Transverse colon (tissue), 4 donors: ENCODE measurements around the gene CES2. TPM values are rescaled to one million over a fixed set of nuclear protein-coding genes. Genes with fewer than 3 reads are reported as not detected.
"Not testable (repeated sequence)": the region's sequence is repeated elsewhere in the genome, so short reads cannot be mapped to it uniquely, and the experiment has no call there.

Experiments
- DNase-seq: peaks from one replicate; pipeline ENCODE4 v3.0.0-alpha.2; 2019
- H3K27ac ChIP-seq, 4 donors: fragments of 200-600 bp; sonication (generic); 2 replicates each; pipeline ENCODE4 v1.5.1; 2016 to 2018; ENCODE audit warnings: inconsistent platforms in 4 of 4
- H3K27me3 ChIP-seq: fragments of 200-600 bp; sonication (generic); 2 replicates; pipeline ENCODE4 v1.5.1; 2017; ENCODE audit warnings: inconsistent platforms
- H3K36me3 ChIP-seq, 4 donors: fragments of 200-600 bp; sonication (generic); 2 replicates each; pipeline ENCODE4 v1.5.1; 2017 to 2019; ENCODE audit warnings: inconsistent platforms in 4 of 4
- H3K4me1 ChIP-seq, 4 donors: fragments of 200-600 bp; sonication (generic); 2 replicates each; pipeline ENCODE4 v1.5.1; 2017 to 2020; ENCODE audit warnings: inconsistent platforms in 4 of 4
- H3K4me3 ChIP-seq, 4 donors: fragments of 200-600 bp; sonication (generic); 1 replicate in 1 of 4; 2 replicates in 3 of 4; pipeline versions ENCODE4 v1.5.1 to v1.6.1; 2017 to 2019; ENCODE audit warnings: inconsistent platforms in 4 of 4
- H3K9me3 ChIP-seq, 2 donors: fragments of 200-600 bp; sonication (generic); 2 replicates each; pipeline ENCODE4 v1.5.1; 2017 to 2019; ENCODE audit warnings: inconsistent platforms in 2 of 2
- EP300 ChIP-seq: sonication (generic); formaldehyde crosslinking; IDR thresholded peaks from one replicate; pipeline ENCODE4 v1.6.1; 2017; ENCODE audit warnings: antibody characterized with exemption, low read depth
- POLR2A ChIP-seq: fragments of 450-650 bp; IDR thresholded peaks from one replicate; pipeline ENCODE4 v1.6.1; 2016; ENCODE audit warnings: antibody characterized with exemption, mild to moderate bottlenecking, moderate library complexity
- POLR2AphosphoS5 ChIP-seq, 3 donors: sonication (generic); formaldehyde crosslinking; IDR thresholded peaks; one replicate each; pipeline ENCODE4 v1.6.1; 2016; ENCODE audit warnings: antibody characterized with exemption in 3 of 3
- WGBS, 2 donors: methylation state at CpG; one replicate each; pipeline ENCODE4 v1.1.5; 2018; ENCODE audit warnings: low coverage in 1 of 2; 5-methylcytosine and 5-hydroxymethylcytosine counted together
- in situ Hi-C, 4 donors: fragments of 200-750 bp; cut with MboI; loops; one replicate each; pipeline versions ENCODE4 v1.15.0 to v1.15.1; 2017; ENCODE audit warnings: low sequenced_read_pairs in 3 of 4, low pct_ligation_motif_present in 1 of 4, low pct_unique_long_range_greater_than_20kb in 1 of 4
- intact Hi-C: fragments of 100-400 bp; cut with DNase I; formaldehyde crosslinking; loops from one replicate; pipeline ENCODE4 v1.15.1; 2023; ENCODE audit warnings: low total_unique reads
- total RNA-seq, 4 donors: library from RNA; depleted of rRNA; stranded (reverse); fragments of >200 nt; gene quantifications; one replicate each; pipeline ENCODE4 v1.1.0, GENCODE V29; 2016
- TF ChIP-seq, protein P1 (sequence below), 5 experiments: fragments of 200-600 bp in 3 of 5; fragments of 450-650 bp in 2 of 5; sonication (generic) in 3 of 5; IDR thresholded peaks; 1 replicate in 2 of 5; 2 replicates in 3 of 5; pipeline ENCODE4 v1.5.1; 2016 to 2017; ENCODE audit warnings: antibody characterized with exemption in 5 of 5, inconsistent platforms in 3 of 5, mild to moderate bottlenecking in 2 of 5, moderate library complexity in 1 of 5

The CES2 gene
- total RNA-seq, 4 donors from 2014 or later = 462 to 1,338 (median 921) TPM

DNA sequence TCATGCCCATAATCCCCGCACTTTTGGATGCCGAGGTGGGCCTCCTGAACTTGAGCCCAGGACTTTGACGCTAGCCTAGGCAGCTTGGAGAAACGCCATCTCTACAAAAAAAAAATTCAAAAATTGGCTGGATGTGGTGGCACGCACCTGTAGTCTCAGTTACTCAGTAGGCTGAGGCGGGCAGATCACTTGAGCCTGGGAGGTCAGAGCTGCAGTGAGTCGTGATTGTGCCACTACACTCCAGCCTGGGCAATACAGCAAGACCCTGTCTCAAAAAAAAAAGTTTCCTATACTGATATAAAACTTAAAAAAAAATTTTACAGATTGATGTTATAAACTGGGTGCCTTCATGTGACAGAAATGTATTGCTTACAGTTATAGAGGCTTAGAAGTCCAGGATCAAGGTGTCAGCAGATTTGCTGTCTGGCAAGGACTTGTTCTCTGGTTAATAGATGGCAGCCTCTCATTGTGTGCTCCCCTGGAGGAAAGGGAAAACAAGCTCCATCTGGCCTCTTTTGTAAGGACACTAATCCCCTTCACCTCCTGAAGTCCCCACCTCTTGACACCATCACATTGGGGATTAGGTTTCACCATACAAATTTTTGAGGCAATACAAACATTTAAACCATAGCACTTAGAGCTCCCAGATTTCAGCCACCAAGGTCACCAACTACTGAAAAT is 17.3 kb downstream of the CES2 start:
- Histone ChIP-seq H3K27me3 (peaks cover 13% of the 10 kb centered on the region), H3K27ac (peak overlapping the region; percentile 71 to 83 (median 80)), H3K9me3 (no peaks in the 10 kb centered on the region), H3K36me3 (no peaks in the 10 kb centered on the region), H3K4me3 (no peak overlapping the region), H3K4me1 (peaks cover 11 to 61% (median 42%) of the 10 kb centered on the region in 4 donors)
- intact Hi-C loops = no loop called here
- DNase-seq = no peak
- in situ Hi-C loops = loop anchor here in 2 of 4 donors (25.0 kb wide), 2 partner anchors 210 to 435 kb away; partner anchors contain the start of genes B3GNT9 (in 1 of the 2), FBXL8 (in 1 of the 2), HSF4 (in 1 of the 2) and NOL3 (in 1 of the 2)
- 85 to 100% methylated on average over 2 to 7 of the region's 7 CpGs for WGBS, 2 donors
- TF ChIP-seq EP300 (no peak), POLR2A (no peak)

DNA sequence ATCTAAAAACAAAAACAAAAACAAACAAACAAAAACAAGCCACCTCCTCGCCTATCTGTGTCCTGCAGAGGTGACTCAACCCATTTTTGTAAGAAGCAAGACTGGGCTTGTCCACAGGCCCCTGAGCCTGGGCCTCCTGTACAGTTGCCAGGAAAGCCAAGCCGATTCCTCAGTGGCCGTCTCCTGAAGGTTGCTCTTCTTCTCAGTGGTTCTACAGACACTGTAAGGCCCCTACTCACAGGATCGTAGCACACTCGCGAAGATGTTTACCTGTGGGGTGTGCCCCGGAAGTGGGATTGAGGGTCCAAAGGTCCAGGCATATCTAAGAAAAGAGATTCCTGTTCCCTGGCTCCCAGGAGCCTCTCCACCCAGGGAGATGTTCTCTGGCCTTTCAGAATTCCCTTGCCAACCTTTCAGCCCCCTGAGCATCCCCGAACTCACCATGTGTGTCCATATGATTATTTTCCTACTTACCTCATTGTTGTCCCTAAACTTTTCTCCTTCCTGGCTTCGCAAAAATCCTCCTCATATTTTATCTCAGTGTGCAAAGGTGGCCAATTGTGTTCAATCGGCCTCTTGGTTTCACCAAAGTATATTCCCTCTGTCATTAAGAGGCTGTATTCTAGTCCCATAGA is 18.3 kb downstream of the CES2 start:
- Histone ChIP-seq H3K27me3 (peaks cover 13% of the 10 kb centered on the region), H3K36me3 (no peaks in the 10 kb centered on the region), H3K9me3 (no peaks in the 10 kb centered on the region), H3K4me3 (peak overlapping the region in 1 of 4 donors; percentile 8), H3K4me1 (peaks cover 5 to 62% (median 34%) of the 10 kb centered on the region in 4 donors), H3K27ac (peak overlapping the region; percentile 71 to 83 (median 80))
- intact Hi-C loops = no loop called here
- TF ChIP-seq, protein P1, sequence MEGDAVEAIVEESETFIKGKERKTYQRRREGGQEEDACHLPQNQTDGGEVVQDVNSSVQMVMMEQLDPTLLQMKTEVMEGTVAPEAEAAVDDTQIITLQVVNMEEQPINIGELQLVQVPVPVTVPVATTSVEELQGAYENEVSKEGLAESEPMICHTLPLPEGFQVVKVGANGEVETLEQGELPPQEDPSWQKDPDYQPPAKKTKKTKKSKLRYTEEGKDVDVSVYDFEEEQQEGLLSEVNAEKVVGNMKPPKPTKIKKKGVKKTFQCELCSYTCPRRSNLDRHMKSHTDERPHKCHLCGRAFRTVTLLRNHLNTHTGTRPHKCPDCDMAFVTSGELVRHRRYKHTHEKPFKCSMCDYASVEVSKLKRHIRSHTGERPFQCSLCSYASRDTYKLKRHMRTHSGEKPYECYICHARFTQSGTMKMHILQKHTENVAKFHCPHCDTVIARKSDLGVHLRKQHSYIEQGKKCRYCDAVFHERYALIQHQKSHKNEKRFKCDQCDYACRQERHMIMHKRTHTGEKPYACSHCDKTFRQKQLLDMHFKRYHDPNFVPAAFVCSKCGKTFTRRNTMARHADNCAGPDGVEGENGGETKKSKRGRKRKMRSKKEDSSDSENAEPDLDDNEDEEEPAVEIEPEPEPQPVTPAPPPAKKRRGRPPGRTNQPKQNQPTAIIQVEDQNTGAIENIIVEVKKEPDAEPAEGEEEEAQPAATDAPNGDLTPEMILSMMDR (IDR thresholded peaks at IDR 0.05) = no peak
- TF ChIP-seq POLR2AphosphoS5 (IDR thresholded peaks at IDR 0.05) (peak; percentile 23 to 76 (median 68)), POLR2A (peak; percentile 60), EP300 (no peak)
- WGBS, 2 donors = 49 to 55% methylated on average over 4 to 10 of the region's 10 CpGs
- in situ Hi-C loops = loop anchor here in 2 of 4 donors (25.0 kb wide), 2 partner anchors 209 to 434 kb away; partner anchors contain the start of genes B3GNT9 (in 1 of the 2), FBXL8 (in 1 of the 2), HSF4 (in 1 of the 2) and NOL3 (in 1 of the 2)
- peak; percentile 83 for DNase-seq

DNA sequence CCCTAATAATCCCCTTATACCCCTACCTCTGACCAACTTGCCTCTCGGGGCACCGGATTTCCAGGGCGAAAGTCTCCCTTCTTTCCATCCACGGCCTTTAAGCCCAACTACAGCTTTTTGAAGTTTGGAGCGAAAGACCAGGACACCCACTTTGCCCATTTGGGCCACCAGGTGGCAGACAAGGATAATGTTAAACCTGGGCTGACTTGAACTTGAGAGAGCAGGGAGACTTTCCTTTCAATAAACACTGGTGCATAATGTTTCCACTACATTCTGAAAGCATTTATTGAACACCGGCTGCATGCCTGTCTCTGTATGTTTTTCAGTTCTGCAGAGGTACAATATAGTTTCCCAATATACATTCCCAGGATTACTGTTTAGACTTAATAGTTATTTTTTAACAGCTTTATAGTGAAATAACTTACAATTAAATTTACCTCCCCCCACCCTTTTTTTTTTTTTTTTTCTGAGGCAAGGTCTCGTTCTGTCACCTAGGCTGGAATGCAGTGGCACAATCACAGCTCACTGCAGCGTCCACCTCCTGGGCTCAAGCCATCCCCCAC is 18.9 kb downstream of the CES2 start:
- H3K36me3 ChIP-seq = no peaks in the 10 kb centered on the region
- peak; percentile 89 for DNase-seq
- in situ Hi-C loops (loop anchor here in 2 of 4 donors (25.0 kb wide), 2 partner anchors 208 to 433 kb away; partner anchors contain the start of genes B3GNT9 (in 1 of the 2), FBXL8 (in 1 of the 2), HSF4 (in 1 of the 2) and NOL3 (in 1 of the 2)), intact Hi-C loops (no loop called here)
- H3K9me3 ChIP-seq = no peaks in the 10 kb centered on the region
- TF ChIP-seq POLR2A (no peak), POLR2AphosphoS5 (IDR thresholded peaks at IDR 0.05) (no peak)
- TF ChIP-seq, protein P1 (IDR thresholded peaks at IDR 0.05) = peak; percentile 70 to 93 (median 78)
- peak overlapping the region; percentile 79 to 83 (median 82) for H3K27ac ChIP-seq
- WGBS, 2 donors = 12 to 15% methylated on average over 6 to 8 of the region's 8 CpGs
- H3K27me3 ChIP-seq = peaks cover 9% of the 10 kb centered on the region
- H3K4me1 ChIP-seq = peaks cover 0 to 61% (median 31%) of the 10 kb centered on the region in 4 donors
- peak overlapping the region in 1 of 4 donors; percentile 8 for H3K4me3 ChIP-seq

DNA sequence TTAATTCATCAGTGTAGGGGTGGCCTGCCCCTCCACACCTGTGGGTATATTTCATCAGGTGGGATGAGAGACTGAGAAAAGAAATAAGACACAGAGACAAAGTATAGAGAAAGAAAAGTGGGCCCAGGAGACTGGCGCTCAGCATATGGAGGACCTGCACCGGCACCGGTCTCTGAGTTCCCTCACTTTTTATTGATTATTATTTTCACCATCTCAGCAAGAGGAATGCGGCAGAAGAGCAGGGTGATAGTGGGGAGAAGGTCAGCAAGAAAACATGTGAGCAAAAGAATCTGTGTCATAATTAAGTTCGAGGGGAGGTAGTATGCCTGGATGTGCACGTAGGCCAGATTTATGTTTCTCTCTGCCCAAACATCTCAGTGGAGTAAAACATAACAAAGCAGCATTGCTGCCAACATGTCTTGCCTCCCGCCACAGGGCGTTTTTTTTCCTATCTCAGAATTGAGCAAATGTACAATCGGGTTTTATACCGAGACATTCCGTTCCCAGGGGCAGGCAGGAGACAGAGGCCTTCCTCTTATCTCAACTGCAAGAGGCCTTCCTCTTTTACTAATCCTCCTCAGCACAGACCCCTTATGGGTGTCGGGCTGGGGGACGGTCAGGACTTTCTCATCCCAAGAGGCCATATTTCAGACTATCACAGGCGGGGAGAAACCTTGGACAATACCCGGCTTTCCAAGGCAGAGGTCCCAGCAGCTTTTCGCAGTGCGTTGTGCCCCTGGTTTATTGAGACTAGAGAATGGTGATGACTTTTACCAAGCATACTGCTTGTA is 20.2 kb downstream of the CES2 start:
- WGBS, 2 donors = 52 to 65% methylated on average over 7 to 17 of the region's 17 CpGs
- DNase-seq = not testable (repeated sequence)

DNA sequence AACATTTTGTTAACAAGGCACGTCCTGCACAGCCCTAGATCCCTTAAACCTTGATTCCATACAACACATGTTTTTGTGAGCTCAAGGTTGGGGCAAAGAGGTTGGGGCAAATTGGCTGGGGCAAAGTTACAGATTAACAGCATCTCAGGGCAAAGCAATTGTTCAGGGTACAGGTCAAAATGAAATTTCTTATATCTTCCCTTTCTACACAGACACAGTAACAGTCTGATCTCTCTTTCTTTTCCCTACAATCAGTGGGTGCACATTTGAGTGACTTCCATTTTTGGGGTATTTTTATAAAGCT is 20.8 kb downstream of the CES2 start:
- H3K9me3 ChIP-seq, intact Hi-C loops, H3K36me3 ChIP-seq, H3K27me3 ChIP-seq, H3K4me3 ChIP-seq, DNase-seq: not testable (repeated sequence)
- Histone ChIP-seq H3K27ac (peak overlapping the region; percentile 79 to 83 (median 82)), H3K4me1 (peaks cover 0 to 71% (median 44%) of the 10 kb centered on the region in 4 donors)
- 50% methylated on average over 1 of the region's 1 CpG; no CpG with 5 or more reads in 1 of the 2 donors for WGBS, 2 donors
- in situ Hi-C loops = loop anchor here in 2 of 4 donors (25.0 kb wide), 2 partner anchors 206 to 431 kb away; partner anchors contain the start of genes B3GNT9 (in 1 of the 2), FBXL8 (in 1 of the 2), HSF4 (in 1 of the 2) and NOL3 (in 1 of the 2)

More for the DNA sequence above, 20.2 kb downstream of the CES2 start:
- H3K27me3 ChIP-seq, H3K4me3 ChIP-seq, H3K9me3 ChIP-seq, H3K36me3 ChIP-seq, intact Hi-C loops: not testable (repeated sequence)
- H3K4me1 ChIP-seq = peaks cover 0 to 68% (median 43%) of the 10 kb centered on the region in 4 donors
- peak overlapping the region; percentile 79 to 83 (median 82) for H3K27ac ChIP-seq
- TF ChIP-seq POLR2A = peak; percentile 15
- peak; percentile 43 for TF ChIP-seq EP300
- in situ Hi-C loops = loop anchor here in 2 of 4 donors (25.0 kb wide), 2 partner anchors 207 to 432 kb away; partner anchors contain the start of genes B3GNT9 (in 1 of the 2), FBXL8 (in 1 of the 2), HSF4 (in 1 of the 2) and NOL3 (in 1 of the 2)
